ENCODE measurements around the gene CASS4. TPM values are rescaled to one million over a fixed set of nuclear protein-coding genes. Genes with fewer than 3 reads are reported as not detected.

The CASS4 gene
- total RNA-seq, 1 experiment from 2014 or later, result not detected

- no peaks in the 10 kb centered on the region for H3K9me3 Mint-ChIP-seq
- H3K4me2 ChIP-seq (ENCODE audit: insufficient read depth, insufficient read length, low read length), result no peak overlapping the region
- no peak overlapping the region for H3K23ac ChIP-seq (ENCODE audit: insufficient read length, low read depth, low read length)
- no peak overlapping the region for H3K14ac ChIP-seq (ENCODE audit: insufficient read depth, low read length)
- peaks cover 2% of the 10 kb centered on the region; the same call in 1 of the 2 replicates for H3K27me3 ChIP-seq (ENCODE audit: insufficient read depth, low read length)
- H3K4ac ChIP-seq (ENCODE audit: low read depth, low read length), result no peak overlapping the region
- no peak overlapping the region for H2BK5ac ChIP-seq (ENCODE audit: insufficient read length, low read length)
- H3K18ac ChIP-seq (ENCODE audit: insufficient read length, low read depth, low read length), result no peak overlapping the region
- no peak overlapping the region for H2BK12ac ChIP-seq (ENCODE audit: insufficient read length, low read depth, low read length)
- H3K4me3 Mint-ChIP-seq, result no peak overlapping the region
- TF ChIP-seq CTCF (conservative IDR thresholded peaks at IDR 0.05), result no peak
- H4K8ac ChIP-seq (replicated peaks; ENCODE audit: insufficient read length, low read depth, low read length), result no peak overlapping the region
- H3K56ac ChIP-seq (ENCODE audit: insufficient read length, low read depth, low read length), result no peak overlapping the region
- H2BK15ac ChIP-seq (ENCODE audit: low read depth, low read length), result no peak overlapping the region
- H3K27ac Mint-ChIP-seq, result no peak overlapping the region
- peaks cover 9 to 10% of the 10 kb centered on the region in 2 experiments for H3K4me1 Mint-ChIP-seq
- H3T11ph ChIP-seq (ENCODE audit: low read length), result no peak overlapping the region
- H2BK20ac ChIP-seq (ENCODE audit: low read depth, low read length, poor library complexity, severe bottlenecking), result no peak overlapping the region
- H3K4me1 ChIP-seq (ENCODE audit: insufficient read depth, low read length), result no peaks in the 10 kb centered on the region; the same call in 1 of the 2 replicates
- no peak overlapping the region for H3K9ac ChIP-seq (ENCODE audit: extremely low read depth, insufficient read length, low read length)
- no peak overlapping the region for H4K91ac ChIP-seq (ENCODE audit: insufficient read length, low read depth, low read length)
- no peak overlapping the region for H2AFZ ChIP-seq (ENCODE audit: low read length)
- no peaks in the 10 kb centered on the region for H3K36me3 Mint-ChIP-seq (ENCODE audit: insufficient read depth in 1 of 3, low read depth in 3 of 3)
- no peaks in the 10 kb centered on the region for H4K20me1 ChIP-seq (ENCODE audit: control insufficient read depth, insufficient read depth, insufficient read length)
- no peaks in the 10 kb centered on the region for H3K9me3 ChIP-seq (ENCODE audit: control insufficient read depth, low read depth, low read length)
- H2BK120ac ChIP-seq (ENCODE audit: low read depth, low read length, poor library complexity, severe bottlenecking), result no peak overlapping the region
- peaks cover 67% of the 10 kb centered on the region for H3K27me3 Mint-ChIP-seq (ENCODE audit: low read depth)
- H2AK5ac ChIP-seq (ENCODE audit: insufficient read length, low read length), result no peak overlapping the region
- H3K79me1 ChIP-seq (ENCODE audit: insufficient read depth, low read depth, low read length, poor library complexity, severe bottlenecking), result no peaks in the 10 kb centered on the region
- H3K27ac ChIP-seq (ENCODE audit: insufficient read length, low read depth, low read length), result no peak overlapping the region
- DNase-seq, result no peak
- no peaks in the 10 kb centered on the region for H3K79me2 ChIP-seq (ENCODE audit: insufficient read depth, low read length)
- no peaks in the 10 kb centered on the region for H3K23me2 ChIP-seq (ENCODE audit: insufficient read length, low read depth, low read length, poor library complexity, severe bottlenecking)
- no peak overlapping the region for H4K5ac ChIP-seq (ENCODE audit: insufficient read length, low read depth, low read length)
These were observed 14.9 kb downstream of the CASS4 start for GRCh38 chr20:56426926-56427325.
